H1 (cell line): Measurements from ENCODE around the gene PRR29.

Experiments used
- BRCA1 ChIP-seq: IDR thresholded peaks from 2 replicates; pipeline ENCODE4 v1.6.1; 2012; ENCODE audit warnings: low read depth, low read length, improper control_type of control experiment
- POLR2A ChIP-seq, 2 experiments: IDR thresholded peaks; 1 replicate in 1 of 2; 2 replicates in 1 of 2; pipeline ENCODE4 v1.6.1; 2011; ENCODE audit warnings: low read depth in 2 of 2, low read length in 2 of 2, mild to moderate bottlenecking in 2 of 2; ENCODE audit errors: control extremely low read depth in 1 of 2
- RXRA ChIP-seq: IDR thresholded peaks from 2 replicates; pipeline ENCODE4 v1.6.1; 2011; ENCODE audit warnings: low read depth, mild to moderate bottlenecking, low read length, moderate library complexity; ENCODE audit not compliant: insufficient read depth
- TAF1 ChIP-seq: IDR thresholded peaks from 2 replicates; pipeline ENCODE4 v1.6.1; 2011; ENCODE audit warnings: mild to moderate bottlenecking, low read depth, low read length
- TF ChIP-seq, protein P1 (sequence below): IDR thresholded peaks from 2 replicates; pipeline ENCODE4 v1.6.1; 2011; ENCODE audit warnings: low read depth, mild to moderate bottlenecking, low read length; ENCODE audit not compliant: insufficient read depth
- TF ChIP-seq, protein P2 (sequence below): IDR thresholded peaks from 2 replicates; pipeline ENCODE4 v1.6.1; 2012; ENCODE audit warnings: inconsistent platforms
- TF ChIP-seq, protein P3 (sequence below), 3 experiments: IDR thresholded peaks; 1 replicate in 2 of 3; 2 replicates in 1 of 3; pipeline versions ENCODE4 v1.5.1 to v1.6.1; 2011; ENCODE audit warnings: low read length in 3 of 3, mild to moderate bottlenecking in 3 of 3, inconsistent platforms in 2 of 3, low read depth in 1 of 3, moderate library complexity in 1 of 3; ENCODE audit not compliant: insufficient read depth in 1 of 3; ENCODE audit errors: control extremely low read depth in 1 of 3

DNA sequence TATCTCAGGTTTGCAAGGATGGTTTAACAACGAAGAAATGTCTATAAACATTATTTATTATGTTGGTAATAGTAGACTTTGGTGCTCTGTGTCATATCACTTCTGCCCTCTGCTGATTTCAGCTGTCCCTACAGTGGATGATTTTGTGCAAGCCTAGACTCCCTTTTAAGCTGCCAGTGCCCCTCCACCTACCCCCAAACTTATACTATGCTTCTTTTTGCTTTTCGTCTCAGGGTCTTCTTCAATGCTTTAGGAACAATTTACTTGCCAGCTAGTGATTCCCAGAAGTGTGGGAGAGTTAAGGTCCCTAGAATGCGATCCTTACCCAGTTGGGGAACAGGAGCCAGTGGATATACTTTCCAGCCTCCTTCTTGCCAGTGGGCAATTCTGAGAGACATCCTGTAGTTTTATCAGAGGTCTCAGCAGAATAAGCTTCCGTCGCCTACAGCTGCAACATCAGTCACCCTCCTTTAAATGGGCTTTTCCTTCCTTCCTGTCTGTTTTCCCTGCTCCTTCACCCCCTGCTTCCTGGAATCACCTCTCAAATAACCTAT, 18.2 kb downstream of the PRR29 start:
- no peak for TF ChIP-seq POLR2A (IDR thresholded peaks at IDR 0.05; ENCODE audit: control extremely low read depth in 1 of 2, low read depth in 2 of 2, low read length in 2 of 2)
- TF ChIP-seq, protein P1, sequence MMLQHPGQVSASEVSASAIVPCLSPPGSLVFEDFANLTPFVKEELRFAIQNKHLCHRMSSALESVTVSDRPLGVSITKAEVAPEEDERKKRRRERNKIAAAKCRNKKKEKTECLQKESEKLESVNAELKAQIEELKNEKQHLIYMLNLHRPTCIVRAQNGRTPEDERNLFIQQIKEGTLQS = no peak
- TF ChIP-seq BRCA1 = no peak
- TF ChIP-seq, protein P2, sequence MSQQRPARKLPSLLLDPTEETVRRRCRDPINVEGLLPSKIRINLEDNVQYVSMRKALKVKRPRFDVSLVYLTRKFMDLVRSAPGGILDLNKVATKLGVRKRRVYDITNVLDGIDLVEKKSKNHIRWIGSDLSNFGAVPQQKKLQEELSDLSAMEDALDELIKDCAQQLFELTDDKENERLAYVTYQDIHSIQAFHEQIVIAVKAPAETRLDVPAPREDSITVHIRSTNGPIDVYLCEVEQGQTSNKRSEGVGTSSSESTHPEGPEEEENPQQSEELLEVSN = no peak
- TF ChIP-seq, protein P3, sequence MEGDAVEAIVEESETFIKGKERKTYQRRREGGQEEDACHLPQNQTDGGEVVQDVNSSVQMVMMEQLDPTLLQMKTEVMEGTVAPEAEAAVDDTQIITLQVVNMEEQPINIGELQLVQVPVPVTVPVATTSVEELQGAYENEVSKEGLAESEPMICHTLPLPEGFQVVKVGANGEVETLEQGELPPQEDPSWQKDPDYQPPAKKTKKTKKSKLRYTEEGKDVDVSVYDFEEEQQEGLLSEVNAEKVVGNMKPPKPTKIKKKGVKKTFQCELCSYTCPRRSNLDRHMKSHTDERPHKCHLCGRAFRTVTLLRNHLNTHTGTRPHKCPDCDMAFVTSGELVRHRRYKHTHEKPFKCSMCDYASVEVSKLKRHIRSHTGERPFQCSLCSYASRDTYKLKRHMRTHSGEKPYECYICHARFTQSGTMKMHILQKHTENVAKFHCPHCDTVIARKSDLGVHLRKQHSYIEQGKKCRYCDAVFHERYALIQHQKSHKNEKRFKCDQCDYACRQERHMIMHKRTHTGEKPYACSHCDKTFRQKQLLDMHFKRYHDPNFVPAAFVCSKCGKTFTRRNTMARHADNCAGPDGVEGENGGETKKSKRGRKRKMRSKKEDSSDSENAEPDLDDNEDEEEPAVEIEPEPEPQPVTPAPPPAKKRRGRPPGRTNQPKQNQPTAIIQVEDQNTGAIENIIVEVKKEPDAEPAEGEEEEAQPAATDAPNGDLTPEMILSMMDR (IDR thresholded peaks at IDR 0.05; ENCODE audit: control extremely low read depth in 1 of 3, insufficient read depth in 1 of 3, low read depth in 1 of 3, low read length in 3 of 3) = no peak; a peak in 1 of 4 replicates
- no peak for TF ChIP-seq RXRA
- no peak for TF ChIP-seq TAF1
